Nephron (organoid): ENCODE measurements around the gene MYO3B.

Experiments used
- H3K27ac Mint-ChIP-seq, 3 experiments: 2 replicates each; pipeline ENCODE4 v1.8.0; 2020; ENCODE audit warnings: mixed read lengths in 3 of 3, mild to moderate bottlenecking in 2 of 3, moderate library complexity in 1 of 3
- H3K27me3 Mint-ChIP-seq: 2 replicates; pipeline ENCODE4 v1.8.0; 2021; ENCODE audit warnings: low read depth, mild to moderate bottlenecking, moderate library complexity, mixed read lengths
- H3K36me3 Mint-ChIP-seq: 2 replicates; pipeline ENCODE4 v1.8.0; 2020; ENCODE audit warnings: low read depth, mixed read lengths
- H3K4me1 Mint-ChIP-seq: 2 replicates; pipeline ENCODE4 v1.8.0; 2020; ENCODE audit warnings: mixed read lengths
- H3K4me3 Mint-ChIP-seq, 3 experiments: 2 replicates each; pipeline ENCODE4 v1.8.0; 2020; ENCODE audit warnings: mild to moderate bottlenecking in 3 of 3, mixed read lengths in 3 of 3, moderate library complexity in 2 of 3
- H3K9me3 Mint-ChIP-seq: 2 replicates; pipeline ENCODE4 v1.8.0; 2020; ENCODE audit warnings: mixed read lengths
- CTCF ChIP-seq, 3 experiments: fragments of 200-600 bp; sonication (generic); IDR thresholded peaks; one replicate each; pipeline ENCODE4 v1.5.0; 2021; ENCODE audit warnings: antibody characterized with exemption in 3 of 3; ENCODE audit not compliant: unreplicated experiment in 3 of 3

Gene MYO3B

GRCh38 chr2:170165129-170165528 is 12.8 kb upstream of the MYO3B start:
- peaks cover 17% of the 10 kb centered on the region for H3K4me1 Mint-ChIP-seq
- no peak overlapping the region for H3K4me3 Mint-ChIP-seq
- no peak overlapping the region for H3K27ac Mint-ChIP-seq
- no peak for TF ChIP-seq CTCF (IDR thresholded peaks at IDR 0.05; ENCODE audit: unreplicated experiment in 3 of 3)
- H3K36me3 Mint-ChIP-seq, result no peaks in the 10 kb centered on the region
- no peaks in the 10 kb centered on the region for H3K9me3 Mint-ChIP-seq
- H3K27me3 Mint-ChIP-seq, result no peaks in the 10 kb centered on the region

GRCh38 chr2:170166735-170167134 is 11.2 kb upstream of the MYO3B start:
- Mint-ChIP-seq H3K27ac (no peak overlapping the region), H3K9me3 (no peaks in the 10 kb centered on the region), H3K4me1 (peaks cover 17% of the 10 kb centered on the region), H3K36me3 (no peaks in the 10 kb centered on the region), H3K4me3 (no peak overlapping the region), H3K27me3 (no peaks in the 10 kb centered on the region)
- no peak for TF ChIP-seq CTCF (IDR thresholded peaks at IDR 0.05; ENCODE audit: unreplicated experiment in 3 of 3)

- Mint-ChIP-seq H3K27me3 (no peaks in the 10 kb centered on the region), H3K4me3 (no peak overlapping the region), H3K27ac (peak overlapping the region; percentile 77 to 90 (median 85)), H3K4me1 (peaks cover 13% of the 10 kb centered on the region), H3K9me3 (no peaks in the 10 kb centered on the region), H3K36me3 (no peaks in the 10 kb centered on the region)
- TF ChIP-seq CTCF (IDR thresholded peaks at IDR 0.05; ENCODE audit: unreplicated experiment in 3 of 3), result no peak
Observed at GRCh38 chr2:170170281-170171040, 7.5 kb upstream of the MYO3B start.

GRCh38 chr2:170176212-170176611 is 1.7 kb upstream of the MYO3B start:
- Mint-ChIP-seq H3K9me3 (no peaks in the 10 kb centered on the region), H3K36me3 (no peaks in the 10 kb centered on the region), H3K27me3 (no peaks in the 10 kb centered on the region), H3K27ac (peak overlapping the region in 2 of 3 experiments; percentile 56 to 71), H3K4me1 (peaks cover 6% of the 10 kb centered on the region), H3K4me3 (no peak overlapping the region)
- TF ChIP-seq CTCF (IDR thresholded peaks at IDR 0.05; ENCODE audit: unreplicated experiment in 3 of 3), result no peak

GRCh38 chr2:170180031-170180566 is 2.2 kb downstream of the MYO3B start:
- H3K4me1 Mint-ChIP-seq, result peaks cover 6% of the 10 kb centered on the region
- TF ChIP-seq CTCF (IDR thresholded peaks at IDR 0.05; ENCODE audit: unreplicated experiment in 3 of 3), result no peak

GRCh38 chr2:170181602-170182001 is 3.7 kb downstream of the MYO3B start:
- Mint-ChIP-seq H3K27ac (peak overlapping the region in 2 of 3 experiments; percentile 93 to 97), H3K4me1 (peaks cover 6% of the 10 kb centered on the region), H3K36me3 (peaks cover 4% of the 10 kb centered on the region), H3K4me3 (peak overlapping the region in 2 of 3 experiments; percentile 14 to 35), H3K27me3 (no peaks in the 10 kb centered on the region), H3K9me3 (peaks cover 21% of the 10 kb centered on the region)
- TF ChIP-seq CTCF (IDR thresholded peaks at IDR 0.05; ENCODE audit: unreplicated experiment in 3 of 3), result no peak

More at GRCh38 chr2:170180031-170180566, 2.2 kb downstream of the MYO3B start:
- no peaks in the 10 kb centered on the region for H3K27me3 Mint-ChIP-seq
- peak overlapping the region in 1 of 3 experiments; percentile 18 for H3K4me3 Mint-ChIP-seq
- H3K9me3 Mint-ChIP-seq, result peaks cover 8% of the 10 kb centered on the region
- no peaks in the 10 kb centered on the region for H3K36me3 Mint-ChIP-seq
- H3K27ac Mint-ChIP-seq, result peak overlapping the region; percentile 90 to 97 (median 93)
